Naive B cell (primary cell): ENCODE measurements around the gene IL2RG. TPM values are rescaled to one million over a fixed set of nuclear protein-coding genes. Genes with fewer than 3 reads are reported as not detected.

Source experiments
- ATAC-seq, 2 donors: fragments of 150-1000 bp; cut with Tn5 transposase; 2 replicates each; pipeline ENCODE4 v1.10.0; 2021; ENCODE audit warnings: low read depth in 2 of 2, mild to moderate bottlenecking in 2 of 2, moderate library complexity in 2 of 2
- DNase-seq: peaks from one replicate; pipeline ENCODE4 v3.0.0; 2022
- H3K27ac Mint-ChIP-seq, 6 donors: one replicate each; pipeline ENCODE4 v1.8.0; 2020 to 2022; ENCODE audit warnings: mild to moderate bottlenecking in 6 of 6, mixed read lengths in 6 of 6, moderate library complexity in 5 of 6, inconsistent platforms in 2 of 6
- H3K27me3 Mint-ChIP-seq, 3 donors: one replicate each; pipeline ENCODE4 v1.8.0; 2021 to 2022; ENCODE audit warnings: mixed read lengths in 3 of 3, mild to moderate bottlenecking in 1 of 3
- H3K36me3 Mint-ChIP-seq, 2 donors: one replicate each; pipeline ENCODE4 v1.8.0; 2020 to 2022; ENCODE audit warnings: mixed read lengths in 2 of 2, inconsistent platforms in 1 of 2, mild to moderate bottlenecking in 1 of 2
- H3K4me1 Mint-ChIP-seq, 3 donors: one replicate each; pipeline ENCODE4 v1.8.0; 2020 to 2022; ENCODE audit warnings: mixed read lengths in 3 of 3, inconsistent platforms in 1 of 3, mild to moderate bottlenecking in 1 of 3, moderate library complexity in 1 of 3
- H3K4me3 Mint-ChIP-seq, 8 donors: one replicate each; pipeline ENCODE4 v1.8.0; 2020 to 2022; ENCODE audit warnings: mild to moderate bottlenecking in 8 of 8, mixed read lengths in 8 of 8, moderate library complexity in 8 of 8, inconsistent platforms in 2 of 8
- H3K9me3 Mint-ChIP-seq, 7 donors: one replicate each; pipeline ENCODE4 v1.8.0; 2020 to 2022; ENCODE audit warnings: mixed read lengths in 7 of 7, mild to moderate bottlenecking in 5 of 7, inconsistent platforms in 2 of 7, moderate library complexity in 1 of 7
- polyA plus RNA-seq, 6 donors: library from polyadenylated mRNA; unstranded; fragments of 300-500 nt; fragmentation: Illumina TruSeq; gene quantifications; one replicate each; pipeline ENCODE4 v1.2.3, GENCODE V29; 2021; ENCODE audit warnings: low read depth in 6 of 6

The IL2RG gene
- polyA plus RNA-seq, 6 donors from 2014 or later = 789 to 1,133 (median 826) TPM

DNA sequence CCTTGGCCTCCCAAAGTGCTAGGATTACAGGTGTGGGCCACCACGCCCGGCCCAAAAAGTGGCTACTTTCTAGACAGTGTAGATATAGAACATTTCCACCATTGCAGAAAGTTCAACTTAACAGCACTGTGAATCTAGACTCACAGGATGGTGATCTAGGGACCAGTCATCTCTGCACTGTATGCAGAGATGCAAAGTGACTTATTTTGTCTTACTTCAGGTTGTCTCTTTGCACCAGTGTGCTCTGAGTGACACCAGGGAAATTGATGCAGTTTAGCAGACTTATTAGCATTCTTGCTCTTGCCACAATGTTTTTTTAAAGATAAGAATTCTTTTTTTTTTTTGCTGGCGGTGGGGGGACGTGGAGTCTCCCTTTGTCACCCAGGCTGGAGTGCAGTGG is 28.6 kb downstream of the IL2RG start:
- H3K4me1 Mint-ChIP-seq = no peaks in the 10 kb centered on the region
- H3K27ac Mint-ChIP-seq = no peak overlapping the region
- DNase-seq (no peak), ATAC-seq (no peak)
- no peaks in the 10 kb centered on the region for H3K27me3 Mint-ChIP-seq
- H3K36me3 Mint-ChIP-seq = no peaks in the 10 kb centered on the region
- H3K9me3 Mint-ChIP-seq = peaks cover 0 to 2% (median 0%) of the 10 kb centered on the region in 7 donors
- no peak overlapping the region for H3K4me3 Mint-ChIP-seq

DNA sequence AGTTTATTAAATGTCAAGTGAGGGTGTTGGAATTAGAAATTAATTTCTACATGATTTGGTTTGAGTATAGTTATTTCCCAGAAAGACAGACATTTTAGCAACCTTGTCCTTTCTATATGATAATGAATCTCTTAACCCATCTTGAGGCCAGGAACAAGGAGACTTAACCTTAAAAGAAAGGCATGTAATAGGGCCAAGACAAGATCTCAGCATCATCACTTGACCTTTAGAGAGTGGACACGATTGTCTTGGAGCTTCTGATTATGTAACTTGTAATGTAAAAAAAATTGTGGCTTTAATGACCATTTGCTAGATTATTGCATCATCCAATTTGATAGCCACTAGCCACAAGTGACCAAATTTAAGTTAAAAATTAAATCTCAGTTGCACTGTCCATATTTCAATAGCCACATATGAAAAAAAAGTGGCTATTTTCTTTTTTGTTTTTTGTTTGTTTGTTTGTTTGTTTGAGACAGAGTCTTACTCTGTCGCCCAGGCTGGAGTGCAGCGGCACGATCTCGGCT is 29.2 kb downstream of the IL2RG start:
- Mint-ChIP-seq H3K9me3 (peaks cover 0 to 2% (median 0%) of the 10 kb centered on the region in 7 donors), H3K27me3 (no peaks in the 10 kb centered on the region), H3K4me3 (no peak overlapping the region), H3K36me3 (no peaks in the 10 kb centered on the region), H3K4me1 (no peaks in the 10 kb centered on the region), H3K27ac (no peak overlapping the region)
- ATAC-seq = no peak
- no peak for DNase-seq

DNA sequence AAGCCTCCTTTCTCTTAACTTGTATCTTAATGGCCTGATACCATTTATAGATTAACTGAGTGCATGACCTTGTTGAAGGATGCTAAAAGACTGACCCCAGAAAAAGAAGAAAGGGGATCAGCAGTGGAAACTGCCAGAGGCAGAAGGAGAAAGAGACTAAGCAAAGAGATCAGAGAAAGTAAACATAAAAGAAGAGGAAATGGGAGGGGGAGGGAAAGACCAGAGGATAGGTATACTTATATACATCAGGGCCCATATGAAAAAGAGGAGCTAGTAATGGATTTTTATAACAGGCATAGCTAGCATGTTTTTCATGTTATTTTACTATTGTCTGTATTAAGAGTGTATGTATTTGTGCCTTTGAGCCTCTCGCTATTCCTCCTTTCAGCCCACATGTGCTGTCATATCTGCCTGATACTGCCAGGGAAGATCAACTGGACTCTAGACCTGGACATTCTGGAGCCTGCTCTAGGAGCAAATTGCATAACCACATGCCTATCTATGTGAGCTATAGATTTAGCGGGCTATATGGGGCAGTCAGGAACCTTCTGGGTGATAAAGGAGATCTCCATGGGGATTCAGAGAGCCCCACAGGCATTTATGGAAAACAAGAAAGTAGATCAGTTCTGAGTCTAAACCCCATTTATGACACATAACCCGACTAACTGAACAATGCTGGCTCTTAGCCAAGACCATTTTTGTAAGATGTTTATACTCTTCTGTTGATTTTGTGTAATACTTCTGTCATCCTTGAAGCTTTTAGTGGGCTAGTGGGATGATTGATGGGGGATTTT is 29.9 kb downstream of the IL2RG start:
- Mint-ChIP-seq H3K4me3 (no peak overlapping the region), H3K36me3 (no peaks in the 10 kb centered on the region), H3K27me3 (peaks cover 0 to 5% (median 1%) of the 10 kb centered on the region in 3 donors), H3K27ac (no peak overlapping the region), H3K4me1 (no peaks in the 10 kb centered on the region), H3K9me3 (peaks cover 0 to 2% (median 0%) of the 10 kb centered on the region in 7 donors)
- ATAC-seq (no peak), DNase-seq (no peak)

DNA sequence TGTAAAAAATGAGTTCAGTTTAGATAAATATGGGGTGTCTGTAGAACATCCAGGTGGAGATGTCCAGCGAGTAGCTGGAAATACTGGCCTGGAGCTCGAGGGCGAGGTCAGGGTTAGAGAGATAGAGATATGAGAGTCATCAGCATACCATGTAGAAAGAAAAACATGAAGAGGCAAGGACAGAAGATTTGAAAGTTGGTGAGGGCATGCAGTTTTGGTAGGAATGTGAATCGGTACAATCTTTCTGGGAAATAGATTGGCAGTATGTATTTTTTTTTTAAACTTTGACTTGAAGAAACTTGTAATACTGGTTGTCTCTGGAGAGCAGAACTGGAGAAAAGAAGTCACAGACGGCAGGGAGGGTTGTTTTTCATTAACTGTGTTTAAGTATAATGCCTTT is 40.8 kb downstream of the IL2RG start:
- ATAC-seq (no peak), DNase-seq (no peak)
- Mint-ChIP-seq H3K4me3 (peak overlapping the region in 1 of 8 donors; percentile 70), H3K9me3 (peaks cover 0 to 2% (median 0%) of the 10 kb centered on the region in 7 donors), H3K27ac (peak overlapping the region in 1 of 6 donors; percentile 18), H3K36me3 (no peaks in the 10 kb centered on the region), H3K4me1 (peaks cover 3 to 12% (median 10%) of the 10 kb centered on the region in 3 donors), H3K27me3 (peaks cover 0 to 38% (median 0%) of the 10 kb centered on the region in 3 donors)

DNA sequence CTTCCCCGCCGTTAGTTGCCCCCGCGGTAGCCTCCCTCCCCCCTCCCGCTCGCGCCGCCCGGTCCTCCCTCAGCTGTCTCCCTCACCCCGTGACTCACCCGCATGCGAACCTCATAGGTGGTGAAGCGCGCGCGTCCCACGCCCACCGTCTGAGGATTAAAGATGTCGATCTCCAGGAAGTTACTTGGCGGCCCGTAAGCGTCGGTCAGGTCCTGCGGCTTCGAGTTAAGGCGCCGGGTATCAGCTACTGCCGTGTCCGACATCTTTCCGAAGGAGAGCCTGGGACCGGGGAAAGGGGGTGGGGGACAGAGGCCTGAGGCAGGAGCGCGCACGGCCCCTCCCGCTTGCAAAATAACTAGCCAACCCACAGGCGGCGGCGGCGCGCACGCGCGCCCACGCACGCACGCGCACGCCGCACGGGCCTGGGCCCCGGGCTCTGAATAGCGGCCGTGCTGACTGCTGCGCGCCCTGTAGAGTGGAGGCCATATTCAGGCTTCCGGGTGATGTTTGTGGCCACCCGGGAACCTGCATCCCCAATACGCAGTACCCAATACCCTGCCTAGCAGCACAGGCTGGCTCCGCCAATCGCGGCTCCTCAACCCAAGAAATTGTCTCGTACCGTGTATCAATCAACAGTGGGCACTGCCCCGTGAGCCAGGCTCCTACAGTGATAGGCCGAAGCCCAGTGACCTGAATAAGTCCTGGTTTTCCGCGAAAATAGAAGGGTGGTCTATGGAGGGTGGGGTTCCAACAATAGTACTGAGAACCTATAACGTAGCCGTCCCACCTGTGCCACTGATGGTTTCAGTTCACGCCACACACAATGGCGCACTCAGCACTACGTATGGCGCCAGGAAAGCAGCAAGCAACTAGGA is 43.1 kb downstream of the IL2RG start, which contains the start of gene SNX12:
Gene SNX12, minus strand, starts transcription at position 291 of the 875 bp plus-strand sequence. Its CDS starts 28 bp downstream, at position 263.
- peaks cover 0 to 23% (median 0%) of the 10 kb centered on the region in 3 donors for H3K27me3 Mint-ChIP-seq
- peak; percentile 89 to 91 for ATAC-seq
- DNase-seq = peak; percentile 86
- H3K27ac Mint-ChIP-seq = peak within 1 kb of the TSS; percentile 92 to 98 (median 96)
- no peaks in the 10 kb centered on the region for H3K36me3 Mint-ChIP-seq
- peaks cover 0 to 2% (median 0%) of the 10 kb centered on the region in 7 donors for H3K9me3 Mint-ChIP-seq
- H3K4me1 Mint-ChIP-seq = peaks cover 3 to 20% (median 12%) of the 10 kb centered on the region in 3 donors
- H3K4me3 Mint-ChIP-seq = peak within 1 kb of the TSS; percentile 90 to 98 (median 95)

DNA sequence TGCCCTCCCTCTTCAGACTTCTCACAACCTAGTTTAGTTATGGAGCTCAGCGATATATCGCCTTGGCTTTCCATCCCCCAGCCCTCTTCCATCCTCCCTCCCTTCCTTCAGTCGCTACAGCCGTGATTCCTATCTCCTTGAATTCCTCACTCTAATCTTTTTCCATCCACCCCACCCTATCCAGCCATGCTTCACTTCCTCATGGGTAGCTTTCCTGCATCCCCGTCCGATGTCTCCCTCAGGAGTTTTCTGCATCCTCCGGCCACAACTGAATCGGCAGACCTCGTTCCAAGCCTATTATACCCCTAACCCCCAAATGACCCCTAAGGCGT is 43.7 kb downstream of the IL2RG start:
- H3K36me3 Mint-ChIP-seq = peaks cover 2 to 3% of the 10 kb centered on the region in 2 donors
- peaks cover 3 to 20% (median 12%) of the 10 kb centered on the region in 3 donors for H3K4me1 Mint-ChIP-seq
- H3K9me3 Mint-ChIP-seq = peaks cover 0 to 2% (median 0%) of the 10 kb centered on the region in 7 donors
- H3K27me3 Mint-ChIP-seq = peaks cover 0 to 18% (median 0%) of the 10 kb centered on the region in 3 donors
- H3K27ac Mint-ChIP-seq = peak overlapping the region; percentile 85 to 98 (median 96)
- ATAC-seq (no peak), DNase-seq (no peak)
- peak overlapping the region; percentile 90 to 98 (median 95) for H3K4me3 Mint-ChIP-seq

DNA sequence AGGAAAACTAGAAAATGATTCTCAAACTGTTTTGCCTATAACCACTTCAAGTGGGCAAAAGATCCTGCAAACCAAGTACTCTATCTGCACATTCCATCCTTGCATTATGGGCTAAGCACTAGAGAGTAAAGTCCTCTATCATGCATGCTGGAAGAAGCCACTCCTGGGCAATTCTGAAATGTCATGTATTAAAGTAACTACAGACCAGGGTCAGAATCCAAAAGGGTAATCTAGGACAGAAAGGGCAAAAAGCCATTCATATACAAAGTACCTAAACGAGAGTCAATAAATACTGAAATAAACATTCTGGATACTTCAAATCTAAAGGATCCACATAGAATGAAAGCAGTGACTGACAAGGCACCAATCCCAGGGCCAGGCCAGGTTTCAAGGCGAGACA is 44.3 kb downstream of the IL2RG start:
- peaks cover 0 to 12% (median 0%) of the 10 kb centered on the region in 3 donors for H3K27me3 Mint-ChIP-seq
- peak overlapping the region in 5 of 6 donors; percentile 85 to 98 (median 96) for H3K27ac Mint-ChIP-seq
- DNase-seq (no peak), ATAC-seq (no peak)
- peaks cover 0 to 2% (median 0%) of the 10 kb centered on the region in 7 donors for H3K9me3 Mint-ChIP-seq
- peak overlapping the region; percentile 90 to 98 (median 95) for H3K4me3 Mint-ChIP-seq
- peaks cover 3 to 20% (median 12%) of the 10 kb centered on the region in 3 donors for H3K4me1 Mint-ChIP-seq
- peaks cover 4 to 5% of the 10 kb centered on the region in 2 donors for H3K36me3 Mint-ChIP-seq

DNA sequence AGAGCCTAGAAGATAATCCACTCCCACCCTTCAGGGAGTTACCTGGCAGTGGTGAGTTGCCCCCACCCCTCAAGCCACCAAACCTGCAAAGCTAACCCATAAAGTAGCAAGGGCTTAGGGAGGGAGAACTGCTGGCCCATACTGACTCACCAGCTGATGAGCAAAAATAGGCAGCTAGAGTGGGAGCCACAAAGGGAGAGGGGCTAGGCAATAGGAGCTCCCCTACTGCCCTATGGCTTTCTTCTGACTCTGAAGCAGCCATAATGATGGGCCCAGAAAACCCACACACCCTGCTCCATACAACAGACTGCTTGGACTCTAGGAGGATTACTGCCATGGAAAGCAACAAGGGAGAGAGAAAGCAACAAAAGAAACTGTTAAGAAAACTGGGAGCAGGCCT is 51.2 kb downstream of the IL2RG start:
- Mint-ChIP-seq H3K27ac (no peak overlapping the region), H3K27me3 (no peaks in the 10 kb centered on the region)

DNA sequence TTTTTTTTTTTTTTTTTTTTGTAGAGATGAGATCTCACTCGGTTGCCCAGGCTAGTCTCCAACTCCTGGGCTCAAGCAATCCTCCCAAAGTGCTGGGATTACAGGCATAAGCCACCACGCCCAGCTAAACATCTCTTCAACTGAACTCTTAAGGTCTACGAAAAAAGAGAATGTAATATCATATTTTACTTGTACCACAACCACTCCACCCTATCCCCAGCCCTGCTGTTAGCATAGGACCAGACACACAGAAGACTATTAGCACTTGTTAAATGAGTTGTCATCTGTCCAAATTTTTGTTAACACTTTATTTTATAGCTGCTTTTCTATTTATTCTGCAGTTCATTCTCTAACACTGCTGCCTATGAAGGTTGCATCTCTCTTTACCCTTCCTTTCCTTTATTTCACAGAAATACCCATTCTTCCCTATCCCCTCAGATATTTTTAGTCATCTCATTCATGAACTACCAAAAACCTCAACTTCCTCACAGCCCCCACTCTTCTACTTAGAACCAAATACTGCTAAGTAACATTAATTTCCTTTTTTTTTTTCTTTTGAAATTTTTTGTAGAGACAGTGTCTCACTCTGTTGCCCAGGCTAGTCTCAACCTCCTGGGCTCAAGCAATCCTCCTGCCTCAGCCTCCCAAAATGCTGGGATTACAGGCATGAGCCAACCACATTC is 53.4 kb downstream of the IL2RG start:
- Mint-ChIP-seq H3K4me1 (peaks cover 5 to 19% (median 8%) of the 10 kb centered on the region in 3 donors), H3K4me3 (peak overlapping the region in 3 of 8 donors; percentile 2 to 21 (median 7)), H3K27me3 (no peaks in the 10 kb centered on the region), H3K9me3 (peaks cover 0 to 2% (median 0%) of the 10 kb centered on the region in 7 donors), H3K27ac (peak overlapping the region in 3 of 6 donors; percentile 25 to 50 (median 50)), H3K36me3 (peaks cover 4 to 12% of the 10 kb centered on the region in 2 donors)
- ATAC-seq (no peak), DNase-seq (no peak)

More for the DNA sequence above, 51.2 kb downstream of the IL2RG start:
- H3K9me3 Mint-ChIP-seq = peaks cover 0 to 2% (median 0%) of the 10 kb centered on the region in 7 donors
- H3K36me3 Mint-ChIP-seq = peaks cover 4 to 12% of the 10 kb centered on the region in 2 donors
- peak overlapping the region in 1 of 8 donors; percentile 16 for H3K4me3 Mint-ChIP-seq
- DNase-seq (no peak), ATAC-seq (no peak)
- peaks cover 8 to 28% (median 8%) of the 10 kb centered on the region in 3 donors for H3K4me1 Mint-ChIP-seq

Other genes starting within 250 kb of the IL2RG start
- not detected for gene TEX11, start 202.9 kb downstream of the IL2RG start, polyA plus RNA-seq
- gene SLC7A3, start 180.5 kb downstream of the IL2RG start, polyA plus RNA-seq = under 1 TPM in 1 of 6 donors, not detected in 5; 0.32 TPM
- gene SNX12, start 43.2 kb downstream of the IL2RG start, polyA plus RNA-seq = 1 to 10 TPM in 5 of 6 donors, under 1 TPM in 1; 0.86 to 7.6 (median 3.3) TPM
- 1 to 10 TPM; 1.1 to 3.7 (median 2.2) TPM for gene FOXO4, start 15.7 kb downstream of the IL2RG start, polyA plus RNA-seq
- gene CXorf65, start 4.8 kb downstream of the IL2RG start, polyA plus RNA-seq = 1 to 10 TPM in 5 of 6 donors, under 1 TPM in 1; 0.46 to 6.2 (median 2.0) TPM
- gene MED12, start 7.0 kb upstream of the IL2RG start, polyA plus RNA-seq = 10 to 100 TPM in 2 of 6 donors, 1 to 10 TPM in 4; 7.2 to 20.3 (median 9.0) TPM
- under 1 TPM in 2 of 6 donors, not detected in 4; 0.09 to 0.35 TPM for gene NLGN3, start 33.3 kb upstream of the IL2RG start, polyA plus RNA-seq
- gene GJB1, start 111.6 kb upstream of the IL2RG start, polyA plus RNA-seq = not detected
- gene ZMYM3, start 142.6 kb upstream of the IL2RG start, polyA plus RNA-seq = 10 to 100 TPM in 1 of 6 donors, 1 to 10 TPM in 5; 5.8 to 10.0 (median 7.8) TPM
- gene NONO, start 172.1 kb upstream of the IL2RG start, polyA plus RNA-seq = 100 to 1,000 TPM; 174 to 227 (median 183) TPM
- not detected for gene ITGB1BP2, start 190.2 kb upstream of the IL2RG start, polyA plus RNA-seq